ENCODE data around the gene VN1R5.
"Not testable (repeated sequence)": the region's sequence is repeated elsewhere in the genome, so short reads cannot be mapped to it uniquely, and the experiment has no call there.

The VN1R5 gene

GRCh38 chr1:247255772-247256171 lies at the start of gene VN1R5:
Gene VN1R5, plus strand, starts transcription at chr1:247256072.
- H3K27me3 Mint-ChIP-seq (ENCODE audit: low read depth); H3K4me3 Mint-ChIP-seq; H3K4me1 Mint-ChIP-seq (ENCODE audit: low read depth); H3K27ac Mint-ChIP-seq; H3K36me3 Mint-ChIP-seq (ENCODE audit: low read depth): not testable (repeated sequence)
- peaks cover 26% of the 10 kb centered on the region for H3K9me3 Mint-ChIP-seq

GRCh38 chr1:247209396-247209795 lies 46.5 kb upstream of the VN1R5 start:
- peak overlapping the region; percentile 92 for H3K4me3 Mint-ChIP-seq
- H3K36me3 Mint-ChIP-seq (ENCODE audit: low read depth): peaks cover 41% of the 10 kb centered on the region
- peaks cover 20% of the 10 kb centered on the region for H3K9me3 Mint-ChIP-seq
- no peaks in the 10 kb centered on the region for H3K27me3 Mint-ChIP-seq (ENCODE audit: low read depth)
- peak overlapping the region; percentile 57 for H3K27ac Mint-ChIP-seq
- peaks cover 43% of the 10 kb centered on the region for H3K4me1 Mint-ChIP-seq (ENCODE audit: low read depth)

- peaks cover 39% of the 10 kb centered on the region for H3K36me3 Mint-ChIP-seq (ENCODE audit: low read depth)
- H3K4me3 Mint-ChIP-seq: peak overlapping the region; percentile 92
- H3K4me1 Mint-ChIP-seq (ENCODE audit: low read depth): peaks cover 43% of the 10 kb centered on the region
- peaks cover 20% of the 10 kb centered on the region for H3K9me3 Mint-ChIP-seq
- peak overlapping the region; percentile 88 for H3K27ac Mint-ChIP-seq
- peaks cover 3% of the 10 kb centered on the region for H3K27me3 Mint-ChIP-seq (ENCODE audit: low read depth)
These were observed 45.9 kb upstream of the VN1R5 start for GRCh38 chr1:247210062-247210375.

- peak overlapping the region; percentile 92 for H3K4me3 Mint-ChIP-seq
- peaks cover 42% of the 10 kb centered on the region for H3K4me1 Mint-ChIP-seq (ENCODE audit: low read depth)
- peaks cover 5% of the 10 kb centered on the region for H3K27me3 Mint-ChIP-seq (ENCODE audit: low read depth)
- peaks cover 20% of the 10 kb centered on the region for H3K9me3 Mint-ChIP-seq
- peak overlapping the region; percentile 94 for H3K27ac Mint-ChIP-seq
- peaks cover 38% of the 10 kb centered on the region for H3K36me3 Mint-ChIP-seq (ENCODE audit: low read depth)
These were observed 45.3 kb upstream of the VN1R5 start for GRCh38 chr1:247210376-247211117.

GRCh38 chr1:247211339-247211738 lies 44.5 kb upstream of the VN1R5 start:
- H3K4me3 Mint-ChIP-seq: peak overlapping the region; percentile 37
- peaks cover 10% of the 10 kb centered on the region for H3K27me3 Mint-ChIP-seq (ENCODE audit: low read depth)
- peaks cover 37% of the 10 kb centered on the region for H3K4me1 Mint-ChIP-seq (ENCODE audit: low read depth)
- peaks cover 12% of the 10 kb centered on the region for H3K9me3 Mint-ChIP-seq
- H3K36me3 Mint-ChIP-seq (ENCODE audit: low read depth): peaks cover 30% of the 10 kb centered on the region
- H3K27ac Mint-ChIP-seq: no peak overlapping the region

GRCh38 chr1:247212012-247212411 lies 43.9 kb upstream of the VN1R5 start:
- peaks cover 37% of the 10 kb centered on the region for H3K4me1 Mint-ChIP-seq (ENCODE audit: low read depth)
- peaks cover 9% of the 10 kb centered on the region for H3K9me3 Mint-ChIP-seq
- H3K27me3 Mint-ChIP-seq (ENCODE audit: low read depth): peaks cover 15% of the 10 kb centered on the region
- peaks cover 25% of the 10 kb centered on the region for H3K36me3 Mint-ChIP-seq (ENCODE audit: low read depth)
- no peak overlapping the region for H3K27ac Mint-ChIP-seq
- H3K4me3 Mint-ChIP-seq: peak overlapping the region; percentile 9

GRCh38 chr1:247212627-247213617 lies 43.0 kb upstream of the VN1R5 start:
- Mint-ChIP-seq H3K36me3 (ENCODE audit: low read depth) (peaks cover 16% of the 10 kb centered on the region), H3K9me3 (peaks cover 1% of the 10 kb centered on the region), H3K27me3 (ENCODE audit: low read depth) (peaks cover 15% of the 10 kb centered on the region), H3K27ac (no peak overlapping the region), H3K4me1 (ENCODE audit: low read depth) (peaks cover 31% of the 10 kb centered on the region), H3K4me3 (no peak overlapping the region)

- no peak overlapping the region for H3K27ac Mint-ChIP-seq
- H3K4me3 Mint-ChIP-seq: no peak overlapping the region
- peaks cover 6% of the 10 kb centered on the region for H3K9me3 Mint-ChIP-seq
- H3K36me3 Mint-ChIP-seq (ENCODE audit: low read depth): no peaks in the 10 kb centered on the region
- peaks cover 12% of the 10 kb centered on the region for H3K4me1 Mint-ChIP-seq (ENCODE audit: low read depth)
- peaks cover 15% of the 10 kb centered on the region for H3K27me3 Mint-ChIP-seq (ENCODE audit: low read depth)
These were observed 39.6 kb upstream of the VN1R5 start for GRCh38 chr1:247216261-247216660.

- H3K36me3 Mint-ChIP-seq (ENCODE audit: low read depth): no peaks in the 10 kb centered on the region
- peaks cover 15% of the 10 kb centered on the region for H3K27me3 Mint-ChIP-seq (ENCODE audit: low read depth)
- H3K27ac Mint-ChIP-seq: no peak overlapping the region
- H3K9me3 Mint-ChIP-seq: peaks cover 19% of the 10 kb centered on the region
- peaks cover 4% of the 10 kb centered on the region for H3K4me1 Mint-ChIP-seq (ENCODE audit: low read depth)
- no peak overlapping the region for H3K4me3 Mint-ChIP-seq
These were observed 37.7 kb upstream of the VN1R5 start for GRCh38 chr1:247218121-247218651.

- not testable (repeated sequence) for H3K4me3 Mint-ChIP-seq; H3K27ac Mint-ChIP-seq; H3K27me3 Mint-ChIP-seq (ENCODE audit: low read depth); H3K36me3 Mint-ChIP-seq (ENCODE audit: low read depth); H3K4me1 Mint-ChIP-seq (ENCODE audit: low read depth)
- peaks cover 33% of the 10 kb centered on the region for H3K9me3 Mint-ChIP-seq
These were observed 35.6 kb upstream of the VN1R5 start for GRCh38 chr1:247220280-247220679.

GRCh38 chr1:247222840-247223239 lies 33.0 kb upstream of the VN1R5 start:
- Mint-ChIP-seq H3K27me3 (ENCODE audit: low read depth) (no peaks in the 10 kb centered on the region), H3K36me3 (ENCODE audit: low read depth) (no peaks in the 10 kb centered on the region), H3K4me1 (ENCODE audit: low read depth) (no peaks in the 10 kb centered on the region), H3K4me3 (no peak overlapping the region), H3K9me3 (peaks cover 36% of the 10 kb centered on the region), H3K27ac (no peak overlapping the region)

- Mint-ChIP-seq H3K27ac (no peak overlapping the region), H3K9me3 (peaks cover 43% of the 10 kb centered on the region), H3K27me3 (ENCODE audit: low read depth) (no peaks in the 10 kb centered on the region), H3K4me3 (no peak overlapping the region), H3K4me1 (ENCODE audit: low read depth) (no peaks in the 10 kb centered on the region), H3K36me3 (ENCODE audit: low read depth) (no peaks in the 10 kb centered on the region)
These were observed 31.1 kb upstream of the VN1R5 start for GRCh38 chr1:247224822-247225221.

- Mint-ChIP-seq H3K27ac (no peak overlapping the region), H3K27me3 (ENCODE audit: low read depth) (no peaks in the 10 kb centered on the region), H3K4me1 (ENCODE audit: low read depth) (no peaks in the 10 kb centered on the region), H3K4me3 (no peak overlapping the region), H3K36me3 (ENCODE audit: low read depth) (no peaks in the 10 kb centered on the region), H3K9me3 (peaks cover 36% of the 10 kb centered on the region)
These were observed 27.7 kb upstream of the VN1R5 start for GRCh38 chr1:247228133-247228532.

- H3K4me1 Mint-ChIP-seq (ENCODE audit: low read depth): no peaks in the 10 kb centered on the region
- no peak overlapping the region for H3K4me3 Mint-ChIP-seq
- no peak overlapping the region for H3K27ac Mint-ChIP-seq
- no peaks in the 10 kb centered on the region for H3K27me3 Mint-ChIP-seq (ENCODE audit: low read depth)
- H3K9me3 Mint-ChIP-seq: peaks cover 32% of the 10 kb centered on the region
- no peaks in the 10 kb centered on the region for H3K36me3 Mint-ChIP-seq (ENCODE audit: low read depth)
These were observed 14.2 kb upstream of the VN1R5 start for GRCh38 chr1:247241691-247242090.

Data from T-helper 1 cell treated with Interleukin-12 subunit alpha and Interleukin-12 subunit beta and Interleukin-4 antibody, amounts not matched to agents 30 μg/mL and 1 μg/mL, for 36 hours (primary cell).